Kidney epithelial cell (primary cell): ENCODE data around the gene FAM111A. TPM values are rescaled to one million over a fixed set of nuclear protein-coding genes. Genes with fewer than 3 reads are reported as not detected.

Source experiments
- DNase-seq: peaks from one replicate; pipeline ENCODE4 v3.0.0-alpha.2; 2010; ENCODE audit warnings: low read depth
- H3K27me3 ChIP-seq: 2 replicates; pipeline ENCODE4 v1.6.0; 2011; ENCODE audit warnings: low read length; ENCODE audit not compliant: control insufficient read depth, insufficient read depth
- H3K36me3 ChIP-seq: 2 replicates; pipeline ENCODE4 v1.5.1; 2011; ENCODE audit warnings: low read length; ENCODE audit not compliant: control insufficient read depth, insufficient read depth
- H3K4me3 ChIP-seq: 2 replicates; pipeline ENCODE4 v1.5.1; 2011; ENCODE audit warnings: low read depth, mild to moderate bottlenecking, control low read depth, low read length
- total RNA-seq: library from RNA; depleted of rRNA; stranded (reverse); fragments of >200 nt; gene quantifications from 2 replicates; pipeline ENCODE4 v1.2.3, GENCODE V29; 2015
- TF ChIP-seq, protein P1 (sequence below): IDR thresholded peaks from 2 replicates; pipeline ENCODE4 v1.5.1; 2011; ENCODE audit warnings: mild to moderate bottlenecking, moderate library complexity, low read length, control low read depth, inconsistent platforms; ENCODE audit not compliant: insufficient read depth, poor library complexity, severe bottlenecking

The FAM111A gene
- total RNA-seq, 1 donor from 2014 or later = 27.2 TPM

GRCh38 chr11:59198726-59199125 is 56.1 kb downstream of the FAM111A start:
- no peaks in the 10 kb centered on the region for H3K27me3 ChIP-seq
- no peak for DNase-seq
- H3K36me3 ChIP-seq = no peaks in the 10 kb centered on the region
- TF ChIP-seq, protein P1, sequence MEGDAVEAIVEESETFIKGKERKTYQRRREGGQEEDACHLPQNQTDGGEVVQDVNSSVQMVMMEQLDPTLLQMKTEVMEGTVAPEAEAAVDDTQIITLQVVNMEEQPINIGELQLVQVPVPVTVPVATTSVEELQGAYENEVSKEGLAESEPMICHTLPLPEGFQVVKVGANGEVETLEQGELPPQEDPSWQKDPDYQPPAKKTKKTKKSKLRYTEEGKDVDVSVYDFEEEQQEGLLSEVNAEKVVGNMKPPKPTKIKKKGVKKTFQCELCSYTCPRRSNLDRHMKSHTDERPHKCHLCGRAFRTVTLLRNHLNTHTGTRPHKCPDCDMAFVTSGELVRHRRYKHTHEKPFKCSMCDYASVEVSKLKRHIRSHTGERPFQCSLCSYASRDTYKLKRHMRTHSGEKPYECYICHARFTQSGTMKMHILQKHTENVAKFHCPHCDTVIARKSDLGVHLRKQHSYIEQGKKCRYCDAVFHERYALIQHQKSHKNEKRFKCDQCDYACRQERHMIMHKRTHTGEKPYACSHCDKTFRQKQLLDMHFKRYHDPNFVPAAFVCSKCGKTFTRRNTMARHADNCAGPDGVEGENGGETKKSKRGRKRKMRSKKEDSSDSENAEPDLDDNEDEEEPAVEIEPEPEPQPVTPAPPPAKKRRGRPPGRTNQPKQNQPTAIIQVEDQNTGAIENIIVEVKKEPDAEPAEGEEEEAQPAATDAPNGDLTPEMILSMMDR = no peak
- H3K4me3 ChIP-seq = no peak overlapping the region

- no peaks in the 10 kb centered on the region for H3K27me3 ChIP-seq
- no peak for DNase-seq
- no peaks in the 10 kb centered on the region for H3K36me3 ChIP-seq
- H3K4me3 ChIP-seq = no peak overlapping the region
- TF ChIP-seq, protein P1 = no peak
These were observed 57.1 kb downstream of the FAM111A start for GRCh38 chr11:59199546-59200422.

DNA sequence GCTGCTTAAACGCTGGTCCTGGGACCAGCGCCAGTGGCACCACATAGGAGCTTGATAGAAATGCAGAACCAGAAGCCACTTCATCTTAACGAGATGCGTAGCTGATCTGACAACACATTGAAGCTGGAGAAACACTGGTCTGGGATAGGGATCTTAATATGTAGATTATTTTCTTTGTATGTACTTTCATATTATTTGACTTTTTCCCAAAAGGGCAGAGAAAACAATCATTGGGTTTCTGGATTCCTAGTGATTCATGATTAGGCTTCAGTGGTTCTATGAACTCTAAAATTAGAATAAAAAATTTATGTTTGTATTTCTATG is 57.7 kb downstream of the FAM111A start:
- Histone ChIP-seq H3K27me3 (no peaks in the 10 kb centered on the region), H3K4me3 (no peak overlapping the region), H3K36me3 (no peaks in the 10 kb centered on the region)
- DNase-seq = no peak
- TF ChIP-seq, protein P1 = no peak

DNA sequence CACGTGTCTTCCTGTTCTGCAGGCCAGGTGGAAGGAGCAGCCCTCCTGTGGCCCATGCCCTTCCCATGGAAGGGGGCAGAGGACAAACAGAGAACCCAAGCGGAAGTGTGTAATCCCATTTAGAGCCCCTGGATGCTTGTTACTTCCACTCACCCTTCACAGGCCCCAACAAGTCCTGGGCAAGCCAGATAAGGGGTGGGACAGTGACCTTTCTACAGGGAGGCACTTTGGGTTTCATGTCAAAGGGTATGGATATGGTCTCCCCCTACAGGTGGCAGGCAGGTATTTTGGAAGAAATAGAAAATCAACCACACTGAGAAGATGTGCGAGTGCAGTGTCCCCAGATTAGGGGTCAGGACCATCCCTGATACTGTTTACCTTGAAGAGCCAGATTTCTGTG is 58.7 kb downstream of the FAM111A start:
- DNase-seq = no peak
- TF ChIP-seq, protein P1 = peak; percentile 26
- no peak overlapping the region for H3K4me3 ChIP-seq
- no peaks in the 10 kb centered on the region for H3K27me3 ChIP-seq
- no peaks in the 10 kb centered on the region for H3K36me3 ChIP-seq

Other genes with a start within 250 kb of the FAM111A start
- gene GLYATL1, start 203.4 kb upstream of the FAM111A start, total RNA-seq = 0.84 and 2.1 TPM in 2 replicates
- gene GLYATL1B, start 56.5 kb upstream of the FAM111A start, total RNA-seq = not detected in 2 replicates
- gene FAM111B, start 35.6 kb upstream of the FAM111A start, total RNA-seq = 3.2 and 3.8 TPM in 2 replicates
- gene DTX4, start 29.3 kb downstream of the FAM111A start, total RNA-seq = 7.4 and 9.1 TPM in 2 replicates
- 0.27 TPM in 1 of 2 replicates, not detected in the other for gene MPEG1, start 70.1 kb downstream of the FAM111A start, total RNA-seq
- not detected in 2 replicates for gene OR5AN1, start 216.0 kb downstream of the FAM111A start, total RNA-seq